Right ventricle myocardium inferior (tissue), 1 donor: ENCODE measurements around the gene GRB10. TPM values are rescaled to one million over a fixed set of nuclear protein-coding genes. Genes with fewer than 3 reads are reported as not detected.

ENCODE experiments used
- ATAC-seq: fragments of 200-7000 bp; cut with Tn5 transposase; one replicate; pipeline ENCODE4 v1.9.1; 2020; ENCODE audit warnings: mild to moderate bottlenecking, moderate library complexity
- DNase-seq: peaks from one replicate; pipeline ENCODE4 v3.0.0; 2021; ENCODE audit errors: missing footprints
- intact Hi-C: fragments of 100-400 bp; cut with DNase I; formaldehyde crosslinking; loops from one replicate; pipeline ENCODE4 v1.11.0; 2022
- total RNA-seq: library from RNA; stranded (reverse); fragmentation: NEBNext Ultra II Directional; extraction: Animal tissue kit (Norgen Biotek cat#: 25700); gene quantifications from one replicate; pipeline ENCODE4 v1.2.1, GENCODE V29; 2021
- donor health status: DM: no; HTN: yes; CAD: no; lungs with severe emphysema.

GRB10 gene
- total RNA-seq, 1 donor from 2014 or later, result 34.7 TPM

- ATAC-seq (peak; percentile 6), DNase-seq (no peak)
- intact Hi-C loops, result no loop called here
Measured at GRCh38 chr7:50712252-50713122, 70.2 kb downstream of the GRB10 start.

- no peak for DNase-seq
- intact Hi-C loops, result no loop called here
- ATAC-seq, result peak; percentile 35
Measured at GRCh38 chr7:50711271-50712175, 71.2 kb downstream of the GRB10 start.

- intact Hi-C loops, result no loop called here
- no peak for DNase-seq
- no peak for ATAC-seq
Measured at GRCh38 chr7:50710441-50711154, 72.1 kb downstream of the GRB10 start.

GRCh38 chr7:50709151-50709550 lies 73.5 kb downstream of the GRB10 start:
- DNase-seq (no peak), ATAC-seq (no peak)
- intact Hi-C loops, result no loop called here

- intact Hi-C loops, result no loop called here
- ATAC-seq, result no peak
- DNase-seq, result no peak
Measured at GRCh38 chr7:50707236-50708006, 75.3 kb downstream of the GRB10 start.

- no peak for DNase-seq
- intact Hi-C loops, result no loop called here
- no peak for ATAC-seq
Measured at GRCh38 chr7:50706469-50706937, 76.2 kb downstream of the GRB10 start.

GRCh38 chr7:50704844-50705243 lies 77.9 kb downstream of the GRB10 start:
- no peak for DNase-seq
- no peak for ATAC-seq
- intact Hi-C loops, result no loop called here

- no peak for DNase-seq
- no peak for ATAC-seq
- intact Hi-C loops, result no loop called here
Measured at GRCh38 chr7:50703654-50704053, 79.0 kb downstream of the GRB10 start.

- ATAC-seq (no peak), DNase-seq (no peak)
- intact Hi-C loops, result no loop called here
Measured at GRCh38 chr7:50699143-50699542, 83.6 kb downstream of the GRB10 start.

GRCh38 chr7:50697748-50698147 lies 84.9 kb downstream of the GRB10 start:
- DNase-seq (no peak), ATAC-seq (no peak)
- intact Hi-C loops, result no loop called here

GRCh38 chr7:50696810-50697582 lies 85.7 kb downstream of the GRB10 start:
- intact Hi-C loops, result no loop called here
- ATAC-seq (no peak), DNase-seq (no peak)

GRCh38 chr7:50695026-50695425 lies 87.7 kb downstream of the GRB10 start:
- DNase-seq (no peak), ATAC-seq (no peak)
- intact Hi-C loops, result no loop called here

- intact Hi-C loops, result no loop called here
- ATAC-seq (no peak), DNase-seq (no peak)
Measured at GRCh38 chr7:50693455-50694130, 89.1 kb downstream of the GRB10 start.

GRCh38 chr7:50690541-50691011 lies 92.1 kb downstream of the GRB10 start:
- intact Hi-C loops, result no loop called here
- no peak for ATAC-seq
- no peak for DNase-seq

- no peak for DNase-seq
- intact Hi-C loops, result loop anchor here (5.0 to 10.0 kb wide), 3 partner anchors 104 to 454 kb away; no protein-coding TSS in a partner anchor
- ATAC-seq, result no peak
Measured at GRCh38 chr7:50688226-50688590, 94.5 kb downstream of the GRB10 start.

- intact Hi-C loops, result loop anchor here (5.0 to 10.0 kb wide), 3 partner anchors 105 to 455 kb away; no protein-coding TSS in a partner anchor
- DNase-seq (no peak), ATAC-seq (peak; percentile 74)
Measured at GRCh38 chr7:50687575-50688225, 95.0 kb downstream of the GRB10 start.
